ENCODE measurements around the gene COX15.

DNA sequence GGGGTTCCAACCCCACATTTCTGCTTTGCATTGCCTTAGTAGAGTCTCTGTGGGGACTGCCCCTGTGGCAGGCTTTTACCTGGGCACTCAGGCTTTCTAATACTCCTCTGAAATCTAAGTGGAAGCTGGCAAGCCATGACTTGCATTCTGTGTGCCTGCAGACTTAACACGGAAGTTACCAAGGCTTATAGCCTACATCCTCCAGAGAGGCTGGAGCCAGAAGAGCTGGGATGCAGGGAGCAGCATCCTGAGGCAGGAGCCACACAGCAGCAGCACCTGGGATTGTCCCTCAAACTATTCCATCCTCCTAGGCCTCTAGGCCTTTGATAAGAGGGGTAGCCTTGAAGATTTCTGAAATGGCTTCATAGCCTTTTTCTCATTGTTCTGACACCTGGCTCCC, 28.4 kb upstream of the COX15 start:
- no peak for TF ChIP-seq POLR2A (IDR thresholded peaks at IDR 0.05)
- TF ChIP-seq, protein P1, sequence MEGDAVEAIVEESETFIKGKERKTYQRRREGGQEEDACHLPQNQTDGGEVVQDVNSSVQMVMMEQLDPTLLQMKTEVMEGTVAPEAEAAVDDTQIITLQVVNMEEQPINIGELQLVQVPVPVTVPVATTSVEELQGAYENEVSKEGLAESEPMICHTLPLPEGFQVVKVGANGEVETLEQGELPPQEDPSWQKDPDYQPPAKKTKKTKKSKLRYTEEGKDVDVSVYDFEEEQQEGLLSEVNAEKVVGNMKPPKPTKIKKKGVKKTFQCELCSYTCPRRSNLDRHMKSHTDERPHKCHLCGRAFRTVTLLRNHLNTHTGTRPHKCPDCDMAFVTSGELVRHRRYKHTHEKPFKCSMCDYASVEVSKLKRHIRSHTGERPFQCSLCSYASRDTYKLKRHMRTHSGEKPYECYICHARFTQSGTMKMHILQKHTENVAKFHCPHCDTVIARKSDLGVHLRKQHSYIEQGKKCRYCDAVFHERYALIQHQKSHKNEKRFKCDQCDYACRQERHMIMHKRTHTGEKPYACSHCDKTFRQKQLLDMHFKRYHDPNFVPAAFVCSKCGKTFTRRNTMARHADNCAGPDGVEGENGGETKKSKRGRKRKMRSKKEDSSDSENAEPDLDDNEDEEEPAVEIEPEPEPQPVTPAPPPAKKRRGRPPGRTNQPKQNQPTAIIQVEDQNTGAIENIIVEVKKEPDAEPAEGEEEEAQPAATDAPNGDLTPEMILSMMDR (IDR thresholded peaks at IDR 0.05), result no peak

All from uterus (tissue), 2 donors.